Measurements from ENCODE around the gene MACROD2.

The MACROD2 gene

DNA sequence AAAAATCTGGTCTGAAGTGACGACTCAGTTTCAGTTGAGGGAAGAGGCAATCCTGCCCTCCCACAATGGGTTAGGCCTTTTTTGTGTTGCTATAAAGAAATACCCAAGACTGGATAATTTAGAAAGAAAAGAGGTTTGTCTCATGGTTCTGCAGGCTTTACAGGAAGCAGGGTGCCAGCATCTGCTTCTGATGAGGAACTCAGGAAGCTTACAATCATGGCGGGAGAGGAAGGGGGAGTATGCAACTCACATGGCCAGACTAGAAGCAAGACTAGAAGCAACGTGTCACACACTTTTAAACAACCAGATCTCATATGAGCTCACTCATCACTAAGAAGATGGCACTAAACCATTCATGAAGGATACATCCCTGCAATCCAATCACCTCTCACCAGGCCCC is 2048.6 kb downstream of the MACROD2 start:
- no peak for TF ChIP-seq ZNF623 (tag by site-specific recombination; IDR thresholded peaks at IDR 0.05)
- no peak for TF ChIP-seq ZFP69B (tag by site-specific recombination; IDR thresholded peaks at IDR 0.05)
- ChIA-PET CTCF (interaction anchor here (0.6 to 0.7 kb wide), 3 partner anchors 66 to 250 kb away, joined by 3 to 6 read pairs (median 3); no protein-coding TSS in a partner anchor), POLR2A (no interaction called here)
- H3K36me3 ChIP-seq (ENCODE audit: control insufficient read depth in 2 of 2, insufficient read depth in 1 of 2, low read length in 2 of 2) = no peaks in the 10 kb centered on the region
- no peaks in the 10 kb centered on the region for H3K4me1 ChIP-seq (ENCODE audit: control insufficient read depth, insufficient read depth, low read length)
- H3K27ac ChIP-seq (ENCODE audit: extremely low read depth, low read depth, low read length) = no peak overlapping the region
- no peak overlapping the region for H3K4me3 ChIP-seq (ENCODE audit: low read depth, low read length)
- no peaks in the 10 kb centered on the region for H3K9me3 ChIP-seq (ENCODE audit: control insufficient read depth, insufficient read depth, low read depth, low read length)

DNA sequence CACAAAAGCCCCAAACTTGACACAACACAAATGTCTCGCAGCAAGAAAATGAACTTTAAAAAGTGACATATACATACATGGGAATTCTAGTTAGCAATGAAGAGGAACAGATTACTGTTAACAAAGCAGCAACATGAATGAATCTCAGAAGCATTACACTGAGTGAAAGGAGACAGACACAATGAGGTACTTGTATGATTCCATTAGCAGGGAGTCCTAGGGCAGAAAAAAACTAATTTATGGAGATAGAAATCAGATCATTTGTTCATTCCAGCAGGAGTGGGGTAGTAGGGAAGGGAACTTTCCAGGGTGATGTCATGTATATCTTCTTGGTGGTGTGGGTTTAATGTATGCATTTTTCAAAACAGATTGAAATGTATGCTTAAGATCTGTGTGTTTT is 2053.6 kb downstream of the MACROD2 start:
- Histone ChIP-seq H3K4me1 (ENCODE audit: control insufficient read depth, insufficient read depth, low read length) (no peaks in the 10 kb centered on the region), H3K4me3 (ENCODE audit: low read depth, low read length) (no peak overlapping the region), H3K27ac (ENCODE audit: extremely low read depth, low read depth, low read length) (no peak overlapping the region), H3K36me3 (ENCODE audit: control insufficient read depth in 2 of 2, insufficient read depth in 1 of 2, low read length in 2 of 2) (no peaks in the 10 kb centered on the region), H3K9me3 (ENCODE audit: control insufficient read depth, insufficient read depth, low read depth, low read length) (no peaks in the 10 kb centered on the region)
- ChIA-PET CTCF (no interaction called here), POLR2A (no interaction called here)
- TF ChIP-seq KLF16 (tag by site-specific recombination; IDR thresholded peaks at IDR 0.05) (no peak), OSR2 (tag by site-specific recombination; IDR thresholded peaks at IDR 0.05) (no peak), ZNF837 (tag by site-specific recombination; IDR thresholded peaks at IDR 0.05) (no peak), ZSCAN30 (tag by site-specific recombination; IDR thresholded peaks at IDR 0.05) (no peak), ZBTB1 (tag by site-specific recombination; IDR thresholded peaks at IDR 0.05) (no peak), ZNF175 (tag by site-specific recombination; IDR thresholded peaks at IDR 0.05) (no peak), ZFP3 (tag by site-specific recombination; IDR thresholded peaks at IDR 0.05; ENCODE audit: low read depth) (no peak), ZNF677 (tag by site-specific recombination; IDR thresholded peaks at IDR 0.05) (no peak), ZNF514 (tag by site-specific recombination; IDR thresholded peaks at IDR 0.05) (no peak), HOXA7 (CRISPR knock-in tag; IDR thresholded peaks at IDR 0.05; ENCODE audit: borderline replicate concordance) (no peak), ZNF555 (tag by site-specific recombination; conservative IDR thresholded peaks at IDR 0.05) (no peak), ZNF133 (tag by site-specific recombination; IDR thresholded peaks at IDR 0.05) (no peak), ZBTB21 (tag by site-specific recombination; IDR thresholded peaks at IDR 0.05) (no peak)
- TF ChIP-seq, protein P1, sequence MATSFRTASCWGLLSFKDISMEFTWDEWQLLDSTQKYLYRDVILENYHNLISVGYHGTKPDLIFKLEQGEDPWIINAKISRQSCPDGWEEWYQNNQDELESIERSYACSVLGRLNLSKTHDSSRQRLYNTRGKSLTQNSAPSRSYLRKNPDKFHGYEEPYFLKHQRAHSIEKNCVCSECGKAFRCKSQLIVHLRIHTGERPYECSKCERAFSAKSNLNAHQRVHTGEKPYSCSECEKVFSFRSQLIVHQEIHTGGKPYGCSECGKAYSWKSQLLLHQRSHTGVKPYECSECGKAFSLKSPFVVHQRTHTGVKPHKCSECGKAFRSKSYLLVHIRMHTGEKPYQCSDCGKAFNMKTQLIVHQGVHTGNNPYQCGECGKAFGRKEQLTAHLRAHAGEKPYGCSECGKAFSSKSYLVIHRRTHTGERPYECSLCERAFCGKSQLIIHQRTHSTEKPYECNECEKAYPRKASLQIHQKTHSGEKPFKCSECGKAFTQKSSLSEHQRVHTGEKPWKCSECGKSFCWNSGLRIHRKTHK (tag by site-specific recombination; IDR thresholded peaks at IDR 0.05) = no peak
- TF ChIP-seq, protein P2, sequence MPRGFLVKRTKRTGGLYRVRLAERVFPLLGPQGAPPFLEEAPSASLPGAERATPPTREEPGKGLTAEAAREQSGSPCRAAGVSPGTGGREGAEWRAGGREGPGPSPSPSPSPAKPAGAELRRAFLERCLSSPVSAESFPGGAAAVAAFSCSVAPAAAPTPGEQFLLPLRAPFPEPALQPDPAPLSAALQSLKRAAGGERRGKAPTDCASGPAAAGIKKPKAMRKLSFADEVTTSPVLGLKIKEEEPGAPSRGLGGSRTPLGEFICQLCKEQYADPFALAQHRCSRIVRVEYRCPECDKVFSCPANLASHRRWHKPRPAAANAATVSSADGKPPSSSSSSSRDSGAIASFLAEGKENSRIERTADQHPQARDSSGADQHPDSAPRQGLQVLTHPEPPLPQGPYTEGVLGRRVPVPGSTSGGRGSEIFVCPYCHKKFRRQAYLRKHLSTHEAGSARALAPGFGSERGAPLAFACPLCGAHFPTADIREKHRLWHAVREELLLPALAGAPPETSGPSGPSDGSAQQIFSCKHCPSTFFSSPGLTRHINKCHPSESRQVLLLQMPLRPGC (tag by site-specific recombination; IDR thresholded peaks at IDR 0.05) = no peak
- TF ChIP-seq, protein P3, sequence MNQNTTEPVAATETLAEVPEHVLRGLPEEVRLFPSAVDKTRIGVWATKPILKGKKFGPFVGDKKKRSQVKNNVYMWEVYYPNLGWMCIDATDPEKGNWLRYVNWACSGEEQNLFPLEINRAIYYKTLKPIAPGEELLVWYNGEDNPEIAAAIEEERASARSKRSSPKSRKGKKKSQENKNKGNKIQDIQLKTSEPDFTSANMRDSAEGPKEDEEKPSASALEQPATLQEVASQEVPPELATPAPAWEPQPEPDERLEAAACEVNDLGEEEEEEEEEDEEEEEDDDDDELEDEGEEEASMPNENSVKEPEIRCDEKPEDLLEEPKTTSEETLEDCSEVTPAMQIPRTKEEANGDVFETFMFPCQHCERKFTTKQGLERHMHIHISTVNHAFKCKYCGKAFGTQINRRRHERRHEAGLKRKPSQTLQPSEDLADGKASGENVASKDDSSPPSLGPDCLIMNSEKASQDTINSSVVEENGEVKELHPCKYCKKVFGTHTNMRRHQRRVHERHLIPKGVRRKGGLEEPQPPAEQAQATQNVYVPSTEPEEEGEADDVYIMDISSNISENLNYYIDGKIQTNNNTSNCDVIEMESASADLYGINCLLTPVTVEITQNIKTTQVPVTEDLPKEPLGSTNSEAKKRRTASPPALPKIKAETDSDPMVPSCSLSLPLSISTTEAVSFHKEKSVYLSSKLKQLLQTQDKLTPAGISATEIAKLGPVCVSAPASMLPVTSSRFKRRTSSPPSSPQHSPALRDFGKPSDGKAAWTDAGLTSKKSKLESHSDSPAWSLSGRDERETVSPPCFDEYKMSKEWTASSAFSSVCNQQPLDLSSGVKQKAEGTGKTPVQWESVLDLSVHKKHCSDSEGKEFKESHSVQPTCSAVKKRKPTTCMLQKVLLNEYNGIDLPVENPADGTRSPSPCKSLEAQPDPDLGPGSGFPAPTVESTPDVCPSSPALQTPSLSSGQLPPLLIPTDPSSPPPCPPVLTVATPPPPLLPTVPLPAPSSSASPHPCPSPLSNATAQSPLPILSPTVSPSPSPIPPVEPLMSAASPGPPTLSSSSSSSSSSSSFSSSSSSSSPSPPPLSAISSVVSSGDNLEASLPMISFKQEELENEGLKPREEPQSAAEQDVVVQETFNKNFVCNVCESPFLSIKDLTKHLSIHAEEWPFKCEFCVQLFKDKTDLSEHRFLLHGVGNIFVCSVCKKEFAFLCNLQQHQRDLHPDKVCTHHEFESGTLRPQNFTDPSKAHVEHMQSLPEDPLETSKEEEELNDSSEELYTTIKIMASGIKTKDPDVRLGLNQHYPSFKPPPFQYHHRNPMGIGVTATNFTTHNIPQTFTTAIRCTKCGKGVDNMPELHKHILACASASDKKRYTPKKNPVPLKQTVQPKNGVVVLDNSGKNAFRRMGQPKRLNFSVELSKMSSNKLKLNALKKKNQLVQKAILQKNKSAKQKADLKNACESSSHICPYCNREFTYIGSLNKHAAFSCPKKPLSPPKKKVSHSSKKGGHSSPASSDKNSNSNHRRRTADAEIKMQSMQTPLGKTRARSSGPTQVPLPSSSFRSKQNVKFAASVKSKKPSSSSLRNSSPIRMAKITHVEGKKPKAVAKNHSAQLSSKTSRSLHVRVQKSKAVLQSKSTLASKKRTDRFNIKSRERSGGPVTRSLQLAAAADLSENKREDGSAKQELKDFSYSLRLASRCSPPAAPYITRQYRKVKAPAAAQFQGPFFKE (tag by site-specific recombination; IDR thresholded peaks at IDR 0.05; ENCODE audit: borderline replicate concordance) = no peak
- TF ChIP-seq, protein P4, sequence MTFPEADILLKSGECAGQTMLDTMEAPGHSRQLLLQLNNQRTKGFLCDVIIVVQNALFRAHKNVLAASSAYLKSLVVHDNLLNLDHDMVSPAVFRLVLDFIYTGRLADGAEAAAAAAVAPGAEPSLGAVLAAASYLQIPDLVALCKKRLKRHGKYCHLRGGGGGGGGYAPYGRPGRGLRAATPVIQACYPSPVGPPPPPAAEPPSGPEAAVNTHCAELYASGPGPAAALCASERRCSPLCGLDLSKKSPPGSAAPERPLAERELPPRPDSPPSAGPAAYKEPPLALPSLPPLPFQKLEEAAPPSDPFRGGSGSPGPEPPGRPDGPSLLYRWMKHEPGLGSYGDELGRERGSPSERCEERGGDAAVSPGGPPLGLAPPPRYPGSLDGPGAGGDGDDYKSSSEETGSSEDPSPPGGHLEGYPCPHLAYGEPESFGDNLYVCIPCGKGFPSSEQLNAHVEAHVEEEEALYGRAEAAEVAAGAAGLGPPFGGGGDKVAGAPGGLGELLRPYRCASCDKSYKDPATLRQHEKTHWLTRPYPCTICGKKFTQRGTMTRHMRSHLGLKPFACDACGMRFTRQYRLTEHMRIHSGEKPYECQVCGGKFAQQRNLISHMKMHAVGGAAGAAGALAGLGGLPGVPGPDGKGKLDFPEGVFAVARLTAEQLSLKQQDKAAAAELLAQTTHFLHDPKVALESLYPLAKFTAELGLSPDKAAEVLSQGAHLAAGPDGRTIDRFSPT (tag by site-specific recombination; IDR thresholded peaks at IDR 0.05) = no peak
- TF ChIP-seq, protein P5, sequence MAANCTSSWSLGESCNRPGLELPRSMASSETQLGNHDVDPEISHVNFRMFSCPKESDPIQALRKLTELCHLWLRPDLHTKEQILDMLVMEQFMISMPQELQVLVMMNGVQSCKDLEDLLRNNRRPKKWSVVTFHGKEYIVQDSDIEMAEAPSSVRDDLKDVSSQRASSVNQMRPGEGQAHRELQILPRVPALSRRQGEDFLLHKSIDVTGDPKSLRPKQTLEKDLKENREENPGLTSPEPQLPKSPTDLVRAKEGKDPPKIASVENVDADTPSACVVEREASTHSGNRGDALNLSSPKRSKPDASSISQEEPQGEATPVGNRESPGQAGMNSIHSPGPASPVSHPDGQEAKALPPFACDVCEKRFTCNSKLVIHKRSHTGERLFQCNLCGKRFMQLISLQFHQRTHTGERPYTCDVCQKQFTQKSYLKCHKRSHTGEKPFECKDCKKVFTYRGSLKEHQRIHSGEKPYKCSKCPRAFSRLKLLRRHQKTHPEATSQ (tag by site-specific recombination; IDR thresholded peaks at IDR 0.05) = no peak
- TF ChIP-seq, protein P6, sequence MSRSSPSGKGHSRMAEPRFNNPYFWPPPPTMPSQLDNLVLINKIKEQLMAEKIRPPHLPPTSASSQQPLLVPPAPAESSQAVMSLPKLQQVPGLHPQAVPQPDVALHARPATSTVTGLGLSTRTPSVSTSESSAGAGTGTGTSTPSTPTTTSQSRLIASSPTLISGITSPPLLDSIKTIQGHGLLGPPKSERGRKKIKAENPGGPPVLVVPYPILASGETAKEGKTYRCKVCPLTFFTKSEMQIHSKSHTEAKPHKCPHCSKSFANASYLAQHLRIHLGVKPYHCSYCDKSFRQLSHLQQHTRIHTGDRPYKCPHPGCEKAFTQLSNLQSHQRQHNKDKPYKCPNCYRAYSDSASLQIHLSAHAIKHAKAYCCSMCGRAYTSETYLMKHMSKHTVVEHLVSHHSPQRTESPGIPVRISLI (tag by site-specific recombination; IDR thresholded peaks at IDR 0.05) = no peak
